Measurements from ENCODE around the gene CASKIN2.

CASKIN2 gene

GRCh38 chr17:75504347-75505151, 10.8 kb downstream of the CASKIN2 start:
- FAIRE-seq, result no peak

DNA sequence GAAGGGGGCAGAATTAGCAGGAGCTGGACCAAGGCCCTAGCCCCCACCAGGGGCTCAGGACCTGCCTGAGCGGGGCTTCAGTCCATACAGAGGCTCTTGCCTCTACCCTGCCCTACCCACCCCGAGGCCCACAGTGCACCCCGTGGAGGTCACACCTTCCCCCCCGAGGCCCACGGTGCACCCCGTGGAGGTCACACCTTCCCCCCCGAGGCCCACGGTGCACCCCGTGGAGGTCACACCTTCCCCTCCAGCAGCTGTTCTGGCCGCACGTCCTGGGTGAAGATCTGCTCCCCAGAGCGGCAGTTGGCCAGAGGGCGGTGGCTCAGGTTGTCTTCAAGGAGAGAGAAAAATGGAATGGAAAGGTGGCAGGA, 11.4 kb downstream of the CASKIN2 start:
- FAIRE-seq, result no peak

- no peak for FAIRE-seq
Measured at GRCh38 chr17:75503337-75503950, 11.9 kb downstream of the CASKIN2 start.

DNA sequence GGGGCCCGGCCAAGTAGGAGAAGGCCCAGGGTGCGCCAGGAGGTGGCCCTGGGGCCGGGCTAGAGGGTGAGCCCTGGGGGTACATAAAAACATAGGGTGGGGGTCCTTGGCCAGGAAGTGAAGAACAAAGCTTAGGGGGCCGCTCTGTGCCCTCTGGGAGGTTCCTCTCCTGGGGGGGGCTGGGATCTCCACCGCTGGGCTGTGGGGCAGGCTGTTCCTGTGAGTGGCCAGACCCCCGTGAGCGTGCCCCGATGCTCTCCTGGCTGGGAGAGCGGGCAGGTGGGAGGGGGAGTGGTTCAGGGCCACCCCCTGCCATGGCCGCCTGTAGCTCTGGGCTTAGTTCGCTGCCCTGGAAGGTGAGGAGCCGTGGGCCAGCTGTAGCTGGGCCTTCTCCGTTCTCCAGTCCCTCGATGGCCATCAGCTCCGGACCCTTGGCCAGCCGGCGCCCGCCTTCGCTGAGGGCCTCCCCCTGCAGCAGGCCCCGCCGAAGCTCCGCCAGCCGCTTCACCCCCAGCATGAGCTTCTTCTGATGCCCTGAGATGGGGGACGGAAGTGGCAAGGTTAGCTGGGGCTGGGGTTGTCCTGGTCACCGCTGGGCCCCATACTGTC, 12.5 kb downstream of the CASKIN2 start:
- FAIRE-seq, result no peak

GRCh38 chr17:75502072-75502720, 13.1 kb downstream of the CASKIN2 start:
- no peak for FAIRE-seq

- no peak for FAIRE-seq
Measured at GRCh38 chr17:75501378-75502071, 13.8 kb downstream of the CASKIN2 start.

- no peak for FAIRE-seq
Measured at GRCh38 chr17:75500419-75501216, 14.7 kb downstream of the CASKIN2 start.

GRCh38 chr17:75499313-75500022, 15.9 kb downstream of the CASKIN2 start:
- no peak for FAIRE-seq

GRCh38 chr17:75498726-75499213, 16.6 kb downstream of the CASKIN2 start:
- FAIRE-seq, result no peak

DNA sequence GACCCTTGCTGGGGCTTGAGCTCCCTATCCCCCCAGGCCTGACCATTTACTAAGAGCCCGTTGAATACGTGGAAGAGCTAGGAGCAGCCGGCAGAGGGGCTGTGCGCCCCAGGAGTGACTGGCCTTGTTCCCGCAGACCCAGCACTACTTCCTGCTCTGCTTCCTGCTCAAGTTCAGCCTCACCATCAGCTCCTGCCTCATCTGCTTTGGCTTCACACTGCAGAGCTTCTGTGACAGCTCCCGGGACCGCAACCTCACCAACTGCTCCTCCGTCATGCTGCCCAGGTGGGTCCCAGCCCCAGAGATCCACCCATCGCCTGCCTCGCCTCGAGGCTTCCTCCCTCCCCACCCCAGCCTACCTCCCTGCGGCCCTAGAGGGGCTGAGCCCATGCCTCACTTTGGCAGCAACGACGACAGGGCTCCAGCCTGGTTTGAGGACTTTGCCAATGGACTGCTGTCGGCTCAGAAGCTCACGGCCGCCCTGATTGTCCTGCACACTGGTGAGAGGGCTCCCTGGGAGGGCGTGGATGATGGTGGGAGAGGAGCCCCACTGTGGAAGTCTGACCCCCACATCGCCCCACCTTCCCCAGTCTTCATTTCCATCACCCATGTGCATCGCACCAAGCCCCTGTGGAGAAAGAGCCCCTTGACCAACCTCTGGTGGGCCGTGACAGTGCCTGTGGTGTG, 17.2 kb downstream of the CASKIN2 start:
- no peak for FAIRE-seq

- no peak for FAIRE-seq
Measured at GRCh38 chr17:75496005-75496404, 19.3 kb downstream of the CASKIN2 start.

- no peak for FAIRE-seq
Measured at GRCh38 chr17:75494326-75494877, 20.9 kb downstream of the CASKIN2 start.

DNA sequence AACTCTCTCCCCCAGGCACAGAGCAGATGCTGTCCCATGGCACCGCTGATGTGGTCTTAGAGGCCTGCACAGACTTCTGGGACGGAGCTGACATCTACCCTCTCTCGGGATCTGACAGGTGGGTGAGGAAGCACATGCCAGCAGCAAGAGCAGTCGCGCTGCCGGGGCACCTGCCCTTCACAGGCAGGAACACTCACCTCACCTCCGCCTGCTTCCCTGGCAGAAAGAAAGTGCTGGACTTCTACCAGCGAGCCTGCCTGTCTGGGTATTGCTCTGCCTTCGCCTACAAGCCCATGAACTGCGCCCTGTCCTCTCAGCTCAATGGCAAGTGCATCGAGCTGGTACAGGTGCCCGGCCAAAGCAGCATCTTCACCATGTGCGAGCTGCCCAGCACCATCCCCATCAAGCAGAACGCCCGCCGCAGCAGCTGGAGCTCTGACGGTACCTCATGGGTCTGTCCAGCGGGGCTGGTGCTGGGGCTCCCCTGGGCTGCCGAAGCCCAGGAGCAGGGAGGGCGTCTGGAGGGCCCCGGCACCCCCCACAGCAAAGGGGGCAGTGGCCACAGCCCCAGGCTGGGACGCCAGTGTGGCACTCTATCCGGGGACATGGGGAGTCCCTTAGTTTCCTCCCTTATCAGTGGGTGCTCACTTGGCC, 21.7 kb downstream of the CASKIN2 start:
- FAIRE-seq, result no peak

DNA sequence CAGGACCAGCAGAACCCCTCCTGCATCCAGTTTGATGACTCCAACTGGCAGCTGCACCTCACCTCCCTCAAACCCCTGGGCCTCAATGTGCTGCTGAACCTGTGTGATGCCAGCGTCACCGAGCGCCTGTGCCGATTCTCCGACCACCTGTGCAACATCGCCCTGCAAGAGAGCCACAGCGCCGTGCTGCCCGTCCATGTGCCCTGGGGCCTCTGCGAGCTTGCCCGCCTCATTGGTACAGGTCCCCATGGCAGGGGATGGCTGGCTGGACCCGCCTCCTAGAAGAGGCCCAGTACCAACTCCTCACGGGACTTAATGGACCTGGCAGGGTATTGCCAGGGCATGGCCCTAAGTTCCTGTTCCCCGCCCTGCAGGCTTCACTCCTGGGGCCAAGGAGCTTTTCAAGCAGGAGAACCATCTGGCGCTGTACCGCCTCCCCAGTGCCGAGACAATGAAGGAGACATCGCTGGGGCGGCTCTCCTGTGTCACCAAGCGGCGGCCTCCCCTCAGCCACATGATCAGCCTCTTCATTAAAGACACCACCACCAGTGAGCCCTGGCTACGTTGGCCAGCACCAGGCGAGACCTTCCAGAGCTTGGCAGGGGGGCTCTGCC, 22.7 kb downstream of the CASKIN2 start:
- no peak for FAIRE-seq

- FAIRE-seq, result no peak
Measured at GRCh38 chr17:75491680-75492079, 23.7 kb downstream of the CASKIN2 start.

DNA sequence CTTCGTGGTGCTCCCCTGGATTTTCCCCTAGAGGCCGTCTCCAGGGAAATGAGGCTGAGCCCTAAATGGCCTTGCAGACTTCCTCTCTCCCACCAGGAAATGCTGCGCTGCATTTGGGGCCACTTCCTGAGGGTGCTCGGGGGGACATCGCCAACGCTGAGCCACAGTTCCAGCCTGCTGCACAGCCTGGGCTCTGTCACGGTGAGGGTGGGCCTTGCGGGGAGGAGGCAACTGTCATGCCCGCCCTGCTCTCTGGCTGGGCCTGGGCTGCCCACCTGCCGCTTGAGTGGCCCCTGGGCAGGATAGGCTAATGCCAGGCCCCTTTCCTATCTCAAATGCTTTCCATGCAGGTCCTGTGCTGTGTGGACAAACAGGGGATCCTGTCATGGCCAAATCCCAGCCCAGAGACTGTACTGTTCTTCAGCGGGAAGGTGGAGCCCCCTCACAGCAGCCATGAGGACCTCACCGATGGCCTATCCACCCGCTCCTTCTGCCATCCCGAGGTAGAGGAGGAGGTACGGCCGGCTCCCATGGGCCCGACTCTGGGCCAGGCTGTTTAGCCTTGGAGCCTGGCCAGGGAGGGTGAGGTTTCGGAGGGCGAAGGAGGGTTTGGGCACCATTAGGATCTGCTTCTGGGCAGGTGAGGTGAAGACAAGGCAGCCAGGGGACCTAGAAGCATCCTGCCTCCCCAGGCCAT, 24.2 kb downstream of the CASKIN2 start:
- FAIRE-seq, result no peak

- no peak for FAIRE-seq
Measured at GRCh38 chr17:75490173-75490743, 25.1 kb downstream of the CASKIN2 start.

GRCh38 chr17:75489511-75489955, 25.8 kb downstream of the CASKIN2 start:
- FAIRE-seq, result no peak

Measured in colon (tissue), 2 donors.